DND-41 (cell line): ENCODE measurements around the gene GOLGA3.
A peak's percentile ranks its signal among the peaks of the same experiment; 100 is the strongest.

Experiments
- ATAC-seq: fragments of 200-7000 bp; cut with Tn5 transposase; 3 replicates; pipeline ENCODE4 v1.9.1; 2021; ENCODE audit warnings: low read depth; ENCODE audit not compliant: insufficient read depth
- DNase-seq: peaks from one replicate; pipeline ENCODE4 v3.0.0-alpha.2; 2020
- H2AFZ ChIP-seq: 2 replicates; pipeline ENCODE4 v1.6.0; 2012; ENCODE audit warnings: low read depth, low read length
- H3K27ac ChIP-seq: 2 replicates; pipeline ENCODE4 v1.5.1; 2012; ENCODE audit warnings: low read length, inconsistent platforms
- H3K27me3 ChIP-seq: fragments of 200-600 bp; sonication (generic); 2 replicates; pipeline ENCODE4 v1.6.0; 2012; ENCODE audit warnings: low read length, mild to moderate bottlenecking, inconsistent platforms; ENCODE audit not compliant: insufficient read depth, poor library complexity
- H3K36me3 ChIP-seq: 2 replicates; pipeline ENCODE4 v1.5.1; 2012; ENCODE audit warnings: low read length, inconsistent platforms; ENCODE audit not compliant: insufficient read depth
- H3K4me1 ChIP-seq: 2 replicates; pipeline ENCODE4 v1.5.1; 2012; ENCODE audit warnings: mild to moderate bottlenecking, low read length; ENCODE audit not compliant: insufficient read depth
- H3K4me2 ChIP-seq: 2 replicates; pipeline ENCODE4 v1.6.0; 2012; ENCODE audit warnings: mild to moderate bottlenecking, moderate library complexity, low read length, inconsistent platforms; ENCODE audit not compliant: insufficient read depth
- H3K4me3 ChIP-seq, 2 experiments: fragments of 200-600 bp in 1 of 2; shearing (Covaris generic) in 1 of 2; 2 replicates each; pipeline ENCODE4 v1.5.1; 2012 to 2016; ENCODE audit warnings: inconsistent platforms in 2 of 2, low read length in 2 of 2, mild to moderate bottlenecking in 2 of 2, low read depth in 1 of 2, moderate library complexity in 1 of 2
- H3K79me2 ChIP-seq: 2 replicates; pipeline ENCODE4 v1.6.0; 2012; ENCODE audit warnings: low read length, inconsistent platforms; ENCODE audit not compliant: insufficient read depth
- H3K9ac ChIP-seq: 2 replicates; pipeline ENCODE4 v1.6.0; 2012; ENCODE audit warnings: low read depth, mild to moderate bottlenecking, inconsistent platforms, low read length, moderate library complexity
- H3K9me3 ChIP-seq: 2 replicates; pipeline ENCODE4 v1.5.1; 2012; ENCODE audit warnings: low read length, moderate library complexity, mild to moderate bottlenecking, inconsistent platforms; ENCODE audit not compliant: insufficient read depth, severe bottlenecking
- H4K20me1 ChIP-seq: 2 replicates; pipeline ENCODE4 v1.6.0; 2012; ENCODE audit warnings: low read length; ENCODE audit not compliant: insufficient read depth
- EZH2 ChIP-seq: IDR thresholded peaks from 3 replicates; pipeline ENCODE4 v1.6.1; 2012; ENCODE audit warnings: borderline replicate concordance, low read depth, mild to moderate bottlenecking, moderate library complexity, low read length, inconsistent platforms; ENCODE audit not compliant: severe bottlenecking
- TF ChIP-seq, protein P1 (sequence below): IDR thresholded peaks from 2 replicates; pipeline ENCODE4 v1.5.1; 2012; ENCODE audit warnings: borderline replicate concordance, low read length, moderate library complexity, mild to moderate bottlenecking; ENCODE audit not compliant: poor library complexity, severe bottlenecking; ENCODE audit errors: extremely low read depth

The GOLGA3 gene

DNA sequence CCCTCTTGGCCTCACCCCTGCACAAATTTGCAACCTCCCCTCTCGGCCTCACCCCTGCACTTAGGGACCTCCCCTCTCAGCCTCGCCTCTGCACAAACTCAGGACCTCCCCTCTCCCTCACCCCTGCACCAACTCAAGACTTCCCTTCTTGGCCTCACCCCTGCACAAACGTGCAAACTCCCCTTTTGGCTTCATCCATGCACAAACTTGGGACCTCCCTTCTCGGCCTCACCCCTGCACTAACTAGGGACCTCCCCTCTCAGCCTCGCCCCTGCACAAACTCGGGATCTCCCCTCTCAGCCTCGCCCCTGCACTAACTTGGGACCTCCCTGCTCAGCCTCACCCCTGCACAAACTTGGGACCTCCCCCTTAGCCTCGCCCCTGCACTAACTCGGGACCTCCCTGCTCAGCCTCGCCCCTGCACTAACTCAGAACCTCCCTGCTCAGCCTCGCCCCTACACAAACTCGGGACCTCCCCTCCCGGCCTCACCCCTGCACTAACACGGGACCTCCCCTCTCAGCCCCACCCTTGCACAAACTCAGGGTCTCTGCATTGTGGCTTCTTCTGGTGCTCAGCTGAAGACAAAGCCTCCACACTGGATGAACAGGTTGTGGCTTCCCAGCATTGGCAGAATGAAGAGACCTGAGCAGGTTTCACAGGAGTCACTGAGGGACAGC lies 11.0 kb upstream of the GOLGA3 start:
- Histone ChIP-seq H3K9ac (no peak overlapping the region), H3K9me3 (no peaks in the 10 kb centered on the region), H3K4me2 (no peak overlapping the region), H3K79me2 (no peaks in the 10 kb centered on the region), H3K4me1 (no peaks in the 10 kb centered on the region), H3K36me3 (peaks cover 12% of the 10 kb centered on the region; the same call in 1 of the 2 replicates), H4K20me1 (no peaks in the 10 kb centered on the region), H3K27ac (no peak overlapping the region), H2AFZ (no peak overlapping the region), H3K27me3 (no peaks in the 10 kb centered on the region), H3K4me3 (no peak overlapping the region)
- ATAC-seq (no peak), DNase-seq (no peak)
- TF ChIP-seq, protein P1, sequence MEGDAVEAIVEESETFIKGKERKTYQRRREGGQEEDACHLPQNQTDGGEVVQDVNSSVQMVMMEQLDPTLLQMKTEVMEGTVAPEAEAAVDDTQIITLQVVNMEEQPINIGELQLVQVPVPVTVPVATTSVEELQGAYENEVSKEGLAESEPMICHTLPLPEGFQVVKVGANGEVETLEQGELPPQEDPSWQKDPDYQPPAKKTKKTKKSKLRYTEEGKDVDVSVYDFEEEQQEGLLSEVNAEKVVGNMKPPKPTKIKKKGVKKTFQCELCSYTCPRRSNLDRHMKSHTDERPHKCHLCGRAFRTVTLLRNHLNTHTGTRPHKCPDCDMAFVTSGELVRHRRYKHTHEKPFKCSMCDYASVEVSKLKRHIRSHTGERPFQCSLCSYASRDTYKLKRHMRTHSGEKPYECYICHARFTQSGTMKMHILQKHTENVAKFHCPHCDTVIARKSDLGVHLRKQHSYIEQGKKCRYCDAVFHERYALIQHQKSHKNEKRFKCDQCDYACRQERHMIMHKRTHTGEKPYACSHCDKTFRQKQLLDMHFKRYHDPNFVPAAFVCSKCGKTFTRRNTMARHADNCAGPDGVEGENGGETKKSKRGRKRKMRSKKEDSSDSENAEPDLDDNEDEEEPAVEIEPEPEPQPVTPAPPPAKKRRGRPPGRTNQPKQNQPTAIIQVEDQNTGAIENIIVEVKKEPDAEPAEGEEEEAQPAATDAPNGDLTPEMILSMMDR = no peak
- no peak for TF ChIP-seq EZH2

DNA sequence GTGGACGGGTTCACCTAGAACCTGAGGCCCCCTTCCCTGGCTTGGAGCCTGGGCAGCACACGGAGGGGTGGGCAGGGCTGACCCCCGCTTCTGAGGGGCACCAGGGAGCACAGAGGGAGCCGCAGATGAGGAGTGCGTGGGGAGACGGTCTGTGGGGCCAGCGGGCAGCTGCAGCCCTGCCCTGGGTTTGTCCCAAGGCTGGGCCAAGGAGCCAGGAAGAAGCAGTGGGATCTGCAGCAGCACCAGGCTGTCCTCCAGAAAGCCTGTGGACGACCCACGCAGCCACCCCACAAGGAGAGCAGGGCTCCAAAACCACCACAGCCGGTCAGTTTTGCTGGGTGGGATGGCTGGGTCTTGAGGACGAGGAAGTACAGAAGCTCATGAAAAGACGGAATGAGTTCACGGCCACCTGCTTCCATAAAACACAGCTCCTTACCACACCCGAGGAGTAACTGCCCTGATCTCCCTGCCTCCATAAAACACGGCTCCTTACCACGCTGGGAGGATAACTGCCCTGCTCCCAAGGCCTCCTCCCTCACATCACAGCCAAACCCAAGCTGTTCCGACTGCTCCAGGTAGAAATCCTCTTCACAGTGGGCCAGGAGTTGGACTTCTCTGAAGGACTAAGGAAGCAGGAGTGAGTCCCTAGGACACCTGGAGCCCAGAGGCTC lies 9.9 kb upstream of the GOLGA3 start:
- ATAC-seq (peak; percentile 10; the same call in 1 of the 3 replicates), DNase-seq (no peak)
- H3K4me3 ChIP-seq = no peak overlapping the region
- no peaks in the 10 kb centered on the region for H3K27me3 ChIP-seq
- H3K79me2 ChIP-seq = no peaks in the 10 kb centered on the region
- H3K9ac ChIP-seq = no peak overlapping the region
- H3K4me1 ChIP-seq = no peaks in the 10 kb centered on the region
- no peak overlapping the region for H3K27ac ChIP-seq
- H2AFZ ChIP-seq = no peak overlapping the region
- H4K20me1 ChIP-seq = no peaks in the 10 kb centered on the region
- TF ChIP-seq, protein P1 = no peak
- no peak for TF ChIP-seq EZH2
- H3K36me3 ChIP-seq = peaks cover 12% of the 10 kb centered on the region; the same call in 1 of the 2 replicates
- H3K4me2 ChIP-seq = no peak overlapping the region
- no peaks in the 10 kb centered on the region for H3K9me3 ChIP-seq

DNA sequence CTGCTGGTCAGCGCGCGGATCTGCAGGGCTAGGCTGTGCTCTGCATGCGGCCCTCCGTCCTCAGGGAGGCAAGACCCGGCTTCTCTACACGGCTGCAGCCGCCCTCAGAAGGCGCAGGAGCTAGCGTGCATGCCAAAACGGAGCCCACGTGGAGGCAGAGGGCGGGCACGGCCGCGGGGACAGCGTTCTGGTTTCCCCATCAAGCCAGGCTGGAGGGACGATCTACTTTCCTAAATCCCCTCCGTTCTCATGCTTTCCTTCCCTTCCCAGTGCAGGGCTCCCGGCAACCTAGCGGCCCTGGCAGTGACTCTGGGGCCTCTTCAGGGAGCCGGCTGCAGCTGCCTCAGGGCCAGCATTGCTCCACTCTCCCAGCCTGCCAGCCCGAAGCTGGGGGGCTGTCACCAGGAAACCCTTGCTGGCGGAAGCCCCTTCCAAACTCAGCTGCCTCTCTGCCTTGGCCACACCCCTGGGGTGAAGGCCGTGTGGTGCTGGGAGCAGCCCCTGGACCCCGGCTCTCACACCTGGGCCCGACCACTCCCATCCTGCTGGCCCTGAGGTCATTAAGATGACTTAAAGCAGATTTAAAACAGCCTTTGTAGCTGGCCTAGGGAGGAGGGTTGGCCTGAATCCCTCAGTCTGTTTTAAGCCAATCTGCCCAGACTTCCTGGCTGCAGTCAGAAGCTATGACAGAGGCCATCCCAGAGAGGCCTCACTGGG lies 9.2 kb upstream of the GOLGA3 start:
- Histone ChIP-seq H3K79me2 (no peaks in the 10 kb centered on the region), H3K27ac (no peak overlapping the region), H3K4me3 (no peak overlapping the region), H2AFZ (no peak overlapping the region), H3K9ac (no peak overlapping the region), H3K4me1 (no peaks in the 10 kb centered on the region), H3K9me3 (no peaks in the 10 kb centered on the region), H4K20me1 (no peaks in the 10 kb centered on the region), H3K4me2 (no peak overlapping the region), H3K27me3 (no peaks in the 10 kb centered on the region), H3K36me3 (peaks cover 12% of the 10 kb centered on the region)
- ATAC-seq (peak; percentile 13; the same call in 1 of the 3 replicates), DNase-seq (no peak)
- no peak for TF ChIP-seq EZH2
- TF ChIP-seq, protein P1 = no peak
